GM12878 (cell line): ENCODE data around the gene NUAK2. TPM values are rescaled to one million over a fixed set of nuclear protein-coding genes. Genes with fewer than 3 reads are reported as not detected.

Source experiments
- ATAC-seq: fragments of 200-7000 bp; cut with Tn5 transposase; 3 replicates; pipeline ENCODE4 v1.9.1; 2020; ENCODE audit warnings: mild to moderate bottlenecking, moderate library complexity
- BruUV-seq: library from RNA; stranded (reverse); fragments of 400-500 nt; replicated peaks from 2 replicates; lab custom pipeline; 2021; lab: Mats Ljungman, UMichigan
- CTCF ChIA-PET: fragments of 300-600 bp; sonication (Branson Sonifier 250); formaldehyde crosslinking; extraction: SDS; loops from one replicate; lab custom pipeline; 2021; ENCODE audit warnings: inconsistent platforms; lab: Yijun Ruan, JAX
- POLR2A ChIA-PET: fragments of 350-600 bp; formaldehyde crosslinking; extraction: SDS; loops from one replicate; lab custom pipeline; 2021; ENCODE audit warnings: inconsistent platforms; lab: Charles Lee
- RAD21 ChIA-PET: fragments of 300-600 bp; sonication (Branson Sonifier 250); formaldehyde crosslinking; loops from one replicate; lab custom pipeline; 2023; ENCODE audit warnings: antibody characterized with exemption; ENCODE audit not compliant: unreplicated experiment; lab: Charles Lee
- SMC1A ChIA-PET: fragments of 300-600 bp; sonication (Branson Sonifier 250); formaldehyde crosslinking; loops from one replicate; lab custom pipeline; 2023; ENCODE audit not compliant: unreplicated experiment, uncharacterized antibody; lab: Charles Lee
- DNase-seq: peaks from one replicate; pipeline ENCODE4 v3.0.0-alpha.2; 2011; ENCODE audit warnings: low read depth, low spot score
- FAIRE-seq: peaks from 3 replicates; lab custom pipeline; 2011; peaks lifted over from hg19 to GRCh38; lab: Jason Lieb, UNC
- H2AFZ ChIP-seq: 2 replicates; pipeline ENCODE4 v1.6.0; 2011; ENCODE audit warnings: low read depth, low read length, control low read depth; ENCODE audit not compliant: control insufficient read depth
- H3K27ac ChIP-seq: 2 replicates; pipeline ENCODE4 v1.5.1; 2011; ENCODE audit warnings: control low read depth; ENCODE audit not compliant: control insufficient read depth, insufficient read depth
- H3K27me3 ChIP-seq, 2 experiments: replicated peaks in 1 of 2; 2 replicates each; pipeline versions ENCODE4 v1.6.0 to v1.6.1; 2011; ENCODE audit warnings: low read length in 1 of 2; ENCODE audit not compliant: control insufficient read depth in 2 of 2, insufficient read depth in 2 of 2
- H3K36me3 ChIP-seq, 2 experiments: 2 replicates each; pipeline ENCODE4 v1.5.1; 2011; ENCODE audit warnings: low read length in 1 of 2; ENCODE audit not compliant: control insufficient read depth in 2 of 2, insufficient read depth in 2 of 2
- H3K4me1 ChIP-seq: 2 replicates; pipeline ENCODE4 v1.6.1; 2011; ENCODE audit warnings: mild to moderate bottlenecking, low read length, moderate library complexity, mixed read lengths; ENCODE audit not compliant: control insufficient read depth, insufficient read depth
- H3K4me2 ChIP-seq: 2 replicates; pipeline ENCODE4 v1.6.0; 2011; ENCODE audit warnings: control low read depth; ENCODE audit not compliant: control insufficient read depth, insufficient read depth
- H3K4me3 ChIP-seq: fragments of 200-600 bp; sonication (generic); 2 replicates; pipeline ENCODE4 v1.5.1; 2016
- H3K79me2 ChIP-seq: 2 replicates; pipeline ENCODE4 v1.6.0; 2011; ENCODE audit warnings: low read length; ENCODE audit not compliant: control insufficient read depth, insufficient read depth
- H3K9ac ChIP-seq: 2 replicates; pipeline ENCODE4 v1.8.0; 2011; ENCODE audit warnings: low read length, control low read depth, mixed read lengths; ENCODE audit not compliant: control insufficient read depth, insufficient read depth
- H3K9me3 ChIP-seq: replicated peaks from 3 replicates; pipeline ENCODE4 v1.5.1; 2011; ENCODE audit warnings: mild to moderate bottlenecking, low read length; ENCODE audit not compliant: control insufficient read depth, insufficient read depth
- H4K20me1 ChIP-seq: 2 replicates; pipeline ENCODE4 v1.6.0; 2011; ENCODE audit not compliant: control insufficient read depth, insufficient read depth
- GABPA ChIP-seq: IDR thresholded peaks from 2 replicates; pipeline ENCODE4 v1.6.1; 2014; ENCODE audit warnings: antibody characterized with exemption, low read depth, mild to moderate bottlenecking, inconsistent platforms
- JUNB ChIP-seq: IDR thresholded peaks from 2 replicates; pipeline ENCODE4 v1.6.1; 2016; ENCODE audit warnings: antibody characterized with exemption, mild to moderate bottlenecking
- MEF2A ChIP-seq: IDR thresholded peaks from 2 replicates; pipeline ENCODE4 v1.6.1; 2011; ENCODE audit warnings: low read depth, mild to moderate bottlenecking, low read length, moderate library complexity; ENCODE audit not compliant: insufficient read depth
- MLLT1 ChIP-seq: fragments of 450-650 bp; IDR thresholded peaks from 2 replicates; pipeline ENCODE4 v1.6.1; 2016; ENCODE audit warnings: mild to moderate bottlenecking
- POLR2AphosphoS2 ChIP-seq: IDR thresholded peaks from 2 replicates; pipeline ENCODE4 v1.6.1; 2011; ENCODE audit warnings: low read depth, mild to moderate bottlenecking, low read length, improper control_type of control experiment, moderate library complexity
- PRDM15 ChIP-seq: fragments of 450-650 bp; formaldehyde crosslinking; IDR thresholded peaks from 2 replicates; pipeline ENCODE4 v1.4.0; 2020; ENCODE audit warnings: mild to moderate bottlenecking, moderate library complexity
- RAD51 ChIP-seq: fragments of 450-650 bp; IDR thresholded peaks from 2 replicates; pipeline ENCODE4 v1.6.1; 2016; ENCODE audit warnings: moderate library complexity, mild to moderate bottlenecking, inconsistent platforms
- ZBED1 ChIP-seq: IDR thresholded peaks from 2 replicates; pipeline ENCODE4 v1.6.1; 2016; ENCODE audit warnings: borderline replicate concordance
- ZNF217 ChIP-seq: fragments of 450-650 bp; IDR thresholded peaks from 2 replicates; pipeline ENCODE4 v1.6.1; 2017; ENCODE audit warnings: antibody characterized with exemption, mild to moderate bottlenecking
- WGBS: methylation state at CpG from one replicate; pipeline ENCODE4 v1.1.6; 2016; ENCODE audit warnings: low lambda C conversion rate; ENCODE audit not compliant: insufficient replicate concordance, insufficient coverage; ENCODE audit errors: missing lambda C conversion rate; 5-methylcytosine and 5-hydroxymethylcytosine counted together
- in situ Hi-C: fragments of 300-500 bp; cut with MboI; formaldehyde crosslinking; loops from 9 replicates; pipeline ENCODE4 v1.14.3; 2018; ENCODE audit warnings: mixed read lengths
- intact Hi-C: fragments of 100-400 bp; cut with micrococcal nuclease; formaldehyde crosslinking; loops from one replicate; pipeline ENCODE4 v1.14.2; 2022; ENCODE audit not compliant: unreplicated experiment
- polyA plus RNA-seq, 11 experiments: library from polyadenylated mRNA; depleted of rRNA in 4 of 11; unstranded in 6 of 11; stranded (reverse) in 5 of 11; fragments of >200 nt; fragmentation: Nextera tagmentation in 4 of 11; fragmentation: Illumina TruSeq in 1 of 11; extraction: Ambion mirVana in 4 of 11; extraction: Trizol in 1 of 11; gene quantifications; 1 replicate in 1 of 11; 2 replicates in 10 of 11; pipeline versions ENCODE4 v1.2.1 to v1.2.3, GENCODE V29; 2011 to 2016; ENCODE audit warnings: inconsistent platforms in 2 of 11, missing spikeins in 2 of 11, low read depth in 1 of 11
- total RNA-seq, 4 experiments: library from RNA; depleted of rRNA in 3 of 4; stranded (reverse); fragments of >200 nt in 3 of 4; fragmentation: Illumina TruSeq in 1 of 4; extraction: Trizol in 1 of 4; gene quantifications; 2 replicates each; pipeline versions ENCODE4 v1.2.1 to v1.2.3, GENCODE V29; 2013 to 2021
- TF ChIP-seq, protein P1 (sequence below): fragments of 450-650 bp; formaldehyde crosslinking; IDR thresholded peaks from 2 replicates; pipeline ENCODE4 v1.5.0; 2022; ENCODE audit warnings: mild to moderate bottlenecking, missing genetic modification characterization
- TF ChIP-seq, protein P2 (sequence below): fragments of 450-650 bp; formaldehyde crosslinking; IDR thresholded peaks from 2 replicates; pipeline ENCODE4 v1.4.0; 2022; ENCODE audit warnings: mild to moderate bottlenecking, moderate library complexity

NUAK2 gene
- total and polyA plus RNA-seq, 10 of the 15 experiments (the other 5 are each of a cell fraction or from before 2014, with no cell fraction given) = 0.27 to 3.0 (median 1.2) TPM

DNA sequence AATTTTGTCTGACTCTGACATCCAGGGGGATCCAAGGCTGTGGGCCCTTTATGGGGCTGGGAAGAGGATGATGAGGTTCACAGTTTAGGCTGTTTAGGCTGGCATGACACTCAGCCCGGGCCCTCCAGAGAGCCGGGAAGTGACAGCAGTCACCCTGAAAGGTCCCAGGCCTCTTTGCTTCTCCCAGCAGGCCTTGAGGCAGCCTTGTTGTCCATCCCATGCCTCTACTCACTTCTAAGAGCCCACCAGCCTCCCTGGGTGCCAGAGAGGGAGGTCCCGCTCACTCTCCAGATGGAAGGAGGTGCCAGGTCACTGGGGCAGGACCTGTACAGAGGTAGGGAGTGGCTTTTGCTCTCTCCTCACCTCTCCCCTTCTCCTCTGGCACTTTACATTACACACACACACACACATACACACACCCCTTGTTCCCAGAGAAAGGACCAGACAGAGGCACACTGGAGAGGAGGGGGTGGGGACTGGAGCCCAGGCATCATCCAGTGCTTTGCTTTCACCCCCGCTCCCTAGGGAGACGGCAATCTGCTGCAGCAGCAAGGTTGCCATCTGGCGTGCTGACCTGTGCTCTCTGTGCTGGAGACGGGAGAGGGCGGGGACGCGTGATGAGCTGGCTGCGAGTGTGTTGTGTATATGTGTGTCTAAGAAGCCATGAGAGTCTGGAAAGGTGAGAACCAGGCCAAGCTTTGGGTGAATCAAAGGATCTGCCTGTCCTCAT is 30.6 kb upstream of the NUAK2 start:
- Histone ChIP-seq H4K20me1 (no peaks in the 10 kb centered on the region), H3K27ac (no peak overlapping the region), H3K9ac (no peak overlapping the region), H3K4me3 (no peak overlapping the region), H2AFZ (no peak overlapping the region), H3K79me2 (no peaks in the 10 kb centered on the region), H3K4me1 (no peaks in the 10 kb centered on the region), H3K4me2 (no peak overlapping the region), H3K9me3 (no peaks in the 10 kb centered on the region), H3K36me3 (no peaks in the 10 kb centered on the region), H3K27me3 (peaks cover 0 to 8% of the 10 kb centered on the region in 2 experiments; a peak in 3 of 4 replicates)
- WGBS = 38% methylated on average over 11 of the region's 11 CpGs
- no TSS peak for BruUV-seq
- intact Hi-C loops (no loop called here), in situ Hi-C loops (no loop called here)
- FAIRE-seq (no peak), DNase-seq (no peak), ATAC-seq (no peak)
- ChIA-PET RAD21 (interaction anchor here (1.1 to 2.5 kb wide), 5 partner anchors 78 to 306 kb away, joined by 3 to 29 read pairs (median 9); no protein-coding TSS in a partner anchor), CTCF (interaction anchor here (2.4 to 5.8 kb wide), 7 partner anchors 14 to 172 kb away, joined by 7 to 167 read pairs (median 36); no protein-coding TSS in a partner anchor), POLR2A (no interaction called here), SMC1A (interaction anchor here (3.1 kb wide), 1 partner anchor 27 kb away, joined by 19 read pairs; no protein-coding TSS in a partner anchor)
- TF ChIP-seq, protein P1, sequence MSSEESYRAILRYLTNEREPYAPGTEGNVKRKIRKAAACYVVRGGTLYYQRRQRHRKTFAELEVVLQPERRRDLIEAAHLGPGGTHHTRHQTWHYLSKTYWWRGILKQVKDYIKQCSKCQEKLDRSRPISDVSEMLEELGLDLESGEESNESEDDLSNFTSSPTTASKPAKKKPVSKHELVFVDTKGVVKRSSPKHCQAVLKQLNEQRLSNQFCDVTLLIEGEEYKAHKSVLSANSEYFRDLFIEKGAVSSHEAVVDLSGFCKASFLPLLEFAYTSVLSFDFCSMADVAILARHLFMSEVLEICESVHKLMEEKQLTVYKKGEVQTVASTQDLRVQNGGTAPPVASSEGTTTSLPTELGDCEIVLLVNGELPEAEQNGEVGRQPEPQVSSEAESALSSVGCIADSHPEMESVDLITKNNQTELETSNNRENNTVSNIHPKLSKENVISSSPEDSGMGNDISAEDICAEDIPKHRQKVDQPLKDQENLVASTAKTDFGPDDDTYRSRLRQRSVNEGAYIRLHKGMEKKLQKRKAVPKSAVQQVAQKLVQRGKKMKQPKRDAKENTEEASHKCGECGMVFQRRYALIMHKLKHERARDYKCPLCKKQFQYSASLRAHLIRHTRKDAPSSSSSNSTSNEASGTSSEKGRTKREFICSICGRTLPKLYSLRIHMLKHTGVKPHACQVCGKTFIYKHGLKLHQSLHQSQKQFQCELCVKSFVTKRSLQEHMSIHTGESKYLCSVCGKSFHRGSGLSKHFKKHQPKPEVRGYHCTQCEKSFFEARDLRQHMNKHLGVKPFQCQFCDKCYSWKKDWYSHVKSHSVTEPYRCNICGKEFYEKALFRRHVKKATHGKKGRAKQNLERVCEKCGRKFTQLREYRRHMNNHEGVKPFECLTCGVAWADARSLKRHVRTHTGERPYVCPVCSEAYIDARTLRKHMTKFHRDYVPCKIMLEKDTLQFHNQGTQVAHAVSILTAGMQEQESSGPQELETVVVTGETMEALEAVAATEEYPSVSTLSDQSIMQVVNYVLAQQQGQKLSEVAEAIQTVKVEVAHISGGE (CRISPR knock-in tag) = no peak
- TF ChIP-seq RAD51 (no peak), MEF2A (no peak), PRDM15 (CRISPR knock-in tag) (no peak), JUNB (no peak), ZNF217 (no peak), ZBED1 (no peak), GABPA (no peak), MLLT1 (no peak), POLR2AphosphoS2 (no peak)
- TF ChIP-seq, protein P2, sequence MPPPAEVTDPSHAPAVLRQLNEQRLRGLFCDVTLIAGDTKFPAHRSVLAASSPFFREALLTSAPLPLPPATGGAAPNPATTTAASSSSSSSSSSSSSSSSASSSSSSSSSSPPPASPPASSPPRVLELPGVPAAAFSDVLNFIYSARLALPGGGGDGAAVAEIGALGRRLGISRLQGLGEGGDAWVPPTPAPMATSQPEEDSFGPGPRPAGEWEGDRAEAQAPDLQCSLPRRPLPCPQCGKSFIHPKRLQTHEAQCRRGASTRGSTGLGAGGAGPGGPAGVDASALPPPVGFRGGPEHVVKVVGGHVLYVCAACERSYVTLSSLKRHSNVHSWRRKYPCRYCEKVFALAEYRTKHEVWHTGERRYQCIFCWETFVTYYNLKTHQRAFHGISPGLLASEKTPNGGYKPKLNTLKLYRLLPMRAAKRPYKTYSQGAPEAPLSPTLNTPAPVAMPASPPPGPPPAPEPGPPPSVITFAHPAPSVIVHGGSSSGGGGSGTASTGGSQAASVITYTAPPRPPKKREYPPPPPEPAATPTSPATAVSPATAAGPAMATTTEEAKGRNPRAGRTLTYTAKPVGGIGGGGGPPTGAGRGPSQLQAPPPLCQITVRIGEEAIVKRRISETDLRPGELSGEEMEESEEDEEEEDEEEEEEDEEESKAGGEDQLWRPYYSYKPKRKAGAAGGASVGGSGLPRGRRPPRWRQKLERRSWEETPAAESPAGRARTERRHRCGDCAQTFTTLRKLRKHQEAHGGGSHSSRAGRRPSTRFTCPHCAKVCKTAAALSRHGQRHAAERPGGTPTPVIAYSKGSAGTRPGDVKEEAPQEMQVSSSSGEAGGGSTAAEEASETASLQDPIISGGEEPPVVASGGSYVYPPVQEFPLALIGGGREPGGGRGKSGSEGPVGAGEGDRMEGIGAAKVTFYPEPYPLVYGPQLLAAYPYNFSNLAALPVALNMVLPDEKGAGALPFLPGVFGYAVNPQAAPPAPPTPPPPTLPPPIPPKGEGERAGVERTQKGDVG = no peak
